Measurements from ENCODE around the gene RIT2.

Gene RIT2

GRCh38 chr18:43081396-43081795 lies 34.1 kb downstream of the RIT2 start:
- no peak for TF ChIP-seq CTCF (IDR thresholded peaks at IDR 0.05)

GRCh38 chr18:43080671-43081070 lies 34.8 kb downstream of the RIT2 start:
- no peak for TF ChIP-seq CTCF (IDR thresholded peaks at IDR 0.05)

GRCh38 chr18:43079422-43079821 lies 36.1 kb downstream of the RIT2 start:
- no peak for TF ChIP-seq CTCF (IDR thresholded peaks at IDR 0.05)

- TF ChIP-seq CTCF (IDR thresholded peaks at IDR 0.05) = no peak
These were observed 36.9 kb downstream of the RIT2 start for GRCh38 chr18:43078478-43079092.

- TF ChIP-seq CTCF (IDR thresholded peaks at IDR 0.05) = no peak
These were observed 37.8 kb downstream of the RIT2 start for GRCh38 chr18:43077510-43078308.

- TF ChIP-seq CTCF (IDR thresholded peaks at IDR 0.05) = no peak
These were observed 41.7 kb downstream of the RIT2 start for GRCh38 chr18:43073771-43074170.

- no peak for TF ChIP-seq CTCF (IDR thresholded peaks at IDR 0.05)
These were observed 46.7 kb downstream of the RIT2 start for GRCh38 chr18:43068781-43069180.
